GM18861 (cell line): Measurements from ENCODE around the gene LCOR.
A peak's percentile ranks its signal among the peaks of the same experiment; 100 is the strongest.

ENCODE experiments used
- ATAC-seq: cut with Tn5 transposase; IDR thresholded peaks from one replicate; pipeline ENCODE4 v1.9.1; 2021; ENCODE audit not compliant: unreplicated experiment

LCOR gene

DNA sequence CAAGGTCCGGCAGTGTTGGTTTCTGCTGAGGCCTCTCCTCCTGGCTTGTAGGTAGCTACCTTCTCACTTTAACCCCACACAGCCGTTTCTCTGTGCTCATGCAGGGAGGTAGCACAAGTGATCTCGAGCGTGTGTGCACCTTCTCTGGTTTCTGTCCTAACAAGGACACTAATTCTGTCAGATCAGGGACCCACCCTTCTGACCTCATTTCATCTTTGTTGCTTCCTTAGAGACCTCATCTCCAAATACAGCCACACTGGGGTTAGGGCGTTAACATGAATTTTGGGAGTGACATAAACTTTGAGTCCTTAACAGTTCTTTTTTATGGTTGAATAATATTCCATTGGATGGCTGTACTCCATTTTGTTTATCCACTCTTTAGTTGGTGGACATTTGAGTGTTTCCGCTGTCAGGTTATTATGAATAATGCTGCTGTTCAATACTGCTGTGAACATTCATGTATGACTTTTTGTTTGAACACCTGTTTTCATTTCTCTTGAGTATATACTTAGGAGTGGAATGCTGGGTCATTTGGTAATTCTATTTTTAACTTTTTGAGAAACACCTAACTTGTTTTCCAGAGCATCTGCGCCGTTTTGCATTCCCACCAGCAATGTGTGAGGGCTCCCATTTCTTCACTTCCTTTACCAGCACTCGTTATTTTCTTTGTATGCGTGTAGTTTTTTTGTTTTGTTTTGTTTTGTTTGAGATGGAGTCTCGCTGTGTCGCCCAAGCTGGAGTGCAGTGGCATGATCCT lies 57.5 kb downstream of the LCOR start:
- no peak for ATAC-seq

DNA sequence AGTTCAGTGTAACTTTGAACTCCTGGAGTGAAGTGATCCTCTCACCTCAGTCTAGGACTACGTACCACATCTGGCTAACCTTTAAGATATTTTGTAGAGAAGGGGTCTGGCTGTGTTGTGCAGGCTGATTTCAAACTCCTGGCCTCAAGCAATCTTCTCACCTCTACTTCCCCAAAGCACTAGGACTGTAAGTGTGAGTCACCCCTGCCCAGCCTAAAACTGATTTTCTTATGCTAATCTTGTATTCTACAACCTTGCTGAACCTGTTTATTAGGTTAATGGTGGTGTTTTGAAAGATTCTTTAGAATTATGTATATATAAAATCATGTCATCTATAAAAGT lies 58.0 kb downstream of the LCOR start:
- ATAC-seq: no peak

DNA sequence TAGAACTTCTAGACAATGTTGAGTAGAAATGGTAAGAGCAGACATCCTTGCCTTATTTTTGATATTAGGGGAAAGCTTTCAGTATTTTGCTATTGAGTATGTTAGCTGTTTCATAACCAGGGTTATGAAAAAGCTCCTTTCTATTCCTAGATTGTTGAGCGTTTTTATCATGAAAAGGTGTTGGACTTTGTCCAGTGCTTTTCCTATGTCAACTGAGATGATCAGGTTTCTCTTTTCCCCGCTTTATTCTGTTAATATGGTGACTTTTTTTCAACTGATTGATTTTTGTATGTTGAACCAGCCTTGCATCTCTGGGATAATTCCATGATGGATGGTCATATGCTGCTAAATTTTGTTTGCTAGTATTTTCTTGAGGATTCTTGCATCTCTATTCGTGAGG lies 58.5 kb downstream of the LCOR start:
- ATAC-seq: no peak

DNA sequence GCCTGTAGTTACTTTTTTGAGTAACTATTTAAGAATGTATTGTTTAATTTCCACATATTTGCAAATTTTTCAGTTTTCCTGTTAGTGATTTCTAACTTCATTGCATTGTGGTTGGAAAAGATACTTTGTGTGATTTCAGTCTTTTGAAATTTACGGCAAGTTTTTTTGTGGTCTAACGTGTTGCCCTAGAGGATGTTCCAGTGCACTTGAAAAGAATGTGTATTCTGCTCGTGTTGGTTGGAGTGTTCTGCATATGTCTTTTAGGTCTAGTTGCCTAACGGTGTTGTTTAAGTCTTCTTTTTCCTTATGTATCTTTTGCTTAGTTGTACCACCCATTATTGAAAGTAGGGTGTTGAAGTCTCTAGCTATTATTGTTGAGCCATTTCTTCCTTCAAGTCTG lies 59.7 kb downstream of the LCOR start:
- ATAC-seq: no peak

DNA sequence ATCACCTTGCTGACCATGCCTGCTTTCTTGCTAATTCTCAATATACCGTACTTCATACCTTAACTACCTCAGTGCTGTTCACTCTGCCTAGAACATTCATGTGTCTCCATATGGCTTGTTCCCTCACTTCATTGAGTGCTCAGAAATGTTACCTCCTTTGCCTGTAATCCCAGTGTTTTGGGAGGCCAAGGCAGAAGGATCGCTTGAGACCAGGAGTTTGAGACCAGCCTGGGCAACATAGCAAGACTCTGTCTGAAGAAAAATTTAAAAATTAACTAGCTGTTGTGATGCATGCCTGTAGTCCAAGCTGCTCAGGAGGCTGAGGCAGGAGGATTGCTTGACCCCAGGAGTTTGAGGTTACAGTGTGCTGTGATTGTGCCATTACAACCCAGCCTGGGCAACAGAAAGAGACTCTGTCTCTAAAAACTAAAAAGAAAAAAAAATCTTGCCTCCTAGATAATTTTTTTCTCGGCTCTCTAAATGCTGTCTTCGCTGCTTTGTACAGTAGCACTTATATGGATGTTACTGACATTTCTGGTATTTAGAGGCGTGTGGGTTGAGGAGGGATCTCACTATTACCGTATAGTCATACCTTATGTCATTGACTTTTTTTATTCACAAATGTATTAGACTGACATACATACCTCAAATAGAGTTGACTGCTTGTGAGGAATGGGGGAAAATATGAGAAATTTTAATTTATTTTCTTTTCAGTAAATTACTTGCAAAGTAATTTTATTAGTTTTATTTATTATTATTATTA lies 63.7 kb downstream of the LCOR start:
- ATAC-seq: no peak

DNA sequence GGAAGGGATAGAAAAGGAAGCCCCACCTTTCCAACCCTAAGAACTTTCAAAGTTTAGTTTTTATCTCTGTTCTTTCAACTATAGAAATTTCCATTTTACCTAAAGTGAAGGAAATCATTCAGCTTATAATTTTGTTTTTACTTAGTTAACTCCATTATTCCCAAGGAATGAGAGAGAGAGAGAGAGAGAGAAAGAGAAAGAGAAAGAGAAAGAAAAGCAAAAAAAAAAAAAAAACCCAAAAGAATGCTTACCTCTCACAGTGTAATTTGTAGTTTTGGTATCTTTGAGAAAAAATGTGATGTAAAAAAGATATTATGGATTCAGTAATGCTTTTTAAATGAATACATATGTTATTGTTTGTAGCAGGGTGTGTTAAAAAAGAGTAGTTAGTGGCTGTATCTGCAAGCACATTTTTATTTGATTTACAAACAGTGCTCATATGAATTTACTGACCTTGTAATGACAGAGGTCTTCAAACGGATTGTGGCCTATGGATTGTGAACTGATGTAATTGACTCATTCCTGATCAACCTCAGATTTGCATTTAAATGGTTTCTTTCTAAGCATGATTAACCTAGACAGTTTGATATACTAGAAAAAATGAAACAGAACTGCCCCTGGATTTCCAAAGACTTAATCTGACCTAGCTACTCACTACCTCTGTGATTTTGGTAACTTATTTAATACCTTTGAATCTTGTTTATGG lies 64.9 kb downstream of the LCOR start:
- ATAC-seq: no peak

DNA sequence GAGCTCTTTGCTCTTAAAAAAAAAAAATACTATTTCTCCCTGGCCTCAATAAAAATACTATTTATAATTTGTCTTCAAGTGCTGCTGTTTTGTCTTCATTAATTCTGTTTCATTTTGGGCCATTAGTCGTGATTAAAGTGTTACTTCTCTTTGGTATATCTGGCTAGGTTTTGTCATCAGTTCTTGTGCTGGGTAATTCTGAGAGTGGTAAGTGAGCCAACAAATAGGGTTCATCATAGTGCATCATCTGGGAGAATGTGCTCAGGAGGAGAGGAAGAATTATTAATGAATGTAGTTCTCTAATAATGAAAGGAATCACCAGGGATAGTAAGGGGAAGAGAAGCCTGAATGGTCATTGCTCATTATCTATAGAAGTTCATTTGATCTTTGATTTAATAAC lies 70.0 kb downstream of the LCOR start:
- no peak for ATAC-seq

DNA sequence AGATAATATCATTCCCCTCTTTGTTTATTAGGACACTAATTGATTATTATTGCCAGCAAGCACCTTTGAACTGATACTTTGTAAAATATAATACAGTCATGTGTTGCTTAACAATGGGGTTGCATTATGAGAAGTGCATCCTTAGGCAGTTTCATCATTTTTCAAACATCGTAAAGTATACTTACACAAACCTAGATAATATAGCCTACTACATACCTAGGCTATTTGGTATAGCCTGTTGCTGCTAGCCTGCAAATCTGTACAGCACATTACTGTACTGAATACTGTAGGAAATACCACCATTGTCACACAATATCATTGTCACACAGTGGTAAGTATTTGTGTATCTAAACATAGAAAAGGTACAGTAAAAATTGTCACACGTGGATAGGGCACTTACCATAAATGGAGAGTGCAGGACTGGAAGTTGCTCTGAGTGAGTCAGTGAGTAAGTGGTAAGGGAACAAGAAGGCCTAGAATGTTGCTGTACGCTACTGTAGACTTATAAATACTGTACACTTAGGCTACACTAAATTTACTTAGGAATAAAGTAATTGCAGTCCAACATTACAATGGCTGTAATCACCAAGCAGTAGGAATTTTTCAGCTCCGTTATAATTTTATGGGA lies 70.7 kb downstream of the LCOR start:
- no peak for ATAC-seq

DNA sequence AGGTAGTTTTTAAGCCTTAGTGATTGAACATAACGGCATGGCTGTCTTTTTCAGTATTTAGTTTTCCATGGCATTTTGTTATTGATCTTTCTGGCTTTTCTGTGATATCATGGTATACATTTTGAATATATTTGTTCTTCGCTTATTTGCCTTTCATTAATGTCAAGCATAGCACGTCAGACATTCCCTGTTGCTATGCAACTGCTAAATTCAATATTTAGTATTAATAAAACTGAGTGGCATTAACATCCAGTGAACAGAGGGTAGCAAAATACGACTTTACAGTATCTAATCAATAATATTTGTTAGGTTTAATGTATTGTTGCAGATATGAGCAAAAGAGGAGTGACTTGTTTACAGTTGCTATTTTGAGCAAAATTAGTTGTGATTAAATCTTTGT lies 72.5 kb downstream of the LCOR start:
- ATAC-seq: no peak

DNA sequence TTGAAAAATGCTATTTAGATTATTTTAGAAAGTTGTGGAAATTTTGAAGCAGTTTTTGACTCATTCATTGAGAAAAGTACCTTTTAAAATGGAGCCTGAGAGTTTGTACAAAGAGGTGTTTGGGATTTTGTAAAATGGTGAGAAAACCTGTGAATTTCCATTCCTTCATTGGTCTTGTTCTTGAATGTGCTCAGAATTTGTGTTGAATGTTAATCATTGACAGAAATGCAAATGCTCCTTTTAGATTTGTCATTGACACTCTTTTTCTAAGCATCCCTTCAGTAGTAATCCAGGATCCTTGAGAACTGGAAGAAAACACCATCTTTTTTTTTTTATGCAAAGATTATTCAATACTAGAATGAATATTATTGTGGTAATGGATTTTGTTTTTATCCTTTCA lies 74.8 kb downstream of the LCOR start:
- no peak for ATAC-seq

DNA sequence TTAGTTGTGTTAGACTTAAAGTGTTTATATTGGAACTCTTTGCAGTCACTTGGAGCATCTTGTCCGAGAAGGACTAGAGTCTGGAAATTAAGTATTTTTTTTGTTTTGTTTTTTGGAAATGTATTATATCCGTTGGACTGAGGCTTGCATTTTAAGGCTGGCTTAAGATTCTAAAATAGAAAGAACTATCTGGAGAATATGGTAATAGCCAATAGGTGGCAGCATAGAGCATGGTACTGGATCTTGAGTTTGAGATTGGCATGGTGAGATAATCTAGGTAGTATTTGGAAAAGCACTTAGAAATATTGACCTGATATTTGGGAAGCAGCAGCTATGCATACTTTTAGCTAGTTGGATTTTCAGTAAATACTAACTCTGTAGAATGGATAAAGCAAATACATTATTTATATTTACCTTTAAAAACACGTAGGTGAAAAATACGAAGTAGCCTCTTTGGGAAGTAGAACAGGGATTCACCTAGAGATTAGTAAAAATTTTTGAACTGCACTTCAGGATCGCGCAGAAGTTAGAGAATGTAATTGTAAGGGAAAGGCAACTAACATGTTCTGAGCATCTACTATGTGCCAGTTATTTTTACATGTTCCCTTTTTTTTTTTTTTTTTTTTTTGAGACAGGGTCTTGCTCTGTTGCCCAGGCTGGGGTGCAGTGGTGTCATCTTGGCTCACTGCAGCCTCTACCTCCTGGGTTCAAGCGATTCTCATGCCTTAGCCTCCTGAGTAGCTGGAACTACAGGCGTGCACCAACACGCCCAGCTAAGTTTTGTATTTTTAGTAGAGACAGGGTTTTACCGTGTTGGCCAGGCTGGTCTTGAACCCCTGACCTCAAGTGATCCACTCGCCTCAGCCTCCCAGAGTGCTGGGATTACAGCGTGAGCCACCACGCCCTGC lies 78.6 kb downstream of the LCOR start:
- ATAC-seq: no peak

DNA sequence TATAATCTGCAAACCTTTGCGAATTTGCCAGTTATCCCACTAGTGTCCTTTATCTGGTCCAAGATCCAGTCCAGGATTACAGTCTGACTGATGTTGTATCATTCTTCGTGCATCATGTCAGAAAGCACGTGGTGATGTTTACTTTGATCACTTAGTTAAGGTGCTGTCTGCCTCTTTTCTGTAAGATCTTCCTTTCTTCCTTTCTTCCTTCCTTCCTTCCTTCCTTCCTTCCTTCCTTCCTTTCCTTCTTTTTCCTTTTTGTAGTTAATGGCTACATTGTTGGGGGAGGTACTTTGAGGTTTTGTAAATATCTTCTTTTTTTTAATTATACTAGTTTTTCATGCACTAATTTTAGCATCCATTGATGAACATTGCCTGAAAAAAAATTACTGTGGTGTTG lies 80.3 kb downstream of the LCOR start:
- ATAC-seq: no peak

DNA sequence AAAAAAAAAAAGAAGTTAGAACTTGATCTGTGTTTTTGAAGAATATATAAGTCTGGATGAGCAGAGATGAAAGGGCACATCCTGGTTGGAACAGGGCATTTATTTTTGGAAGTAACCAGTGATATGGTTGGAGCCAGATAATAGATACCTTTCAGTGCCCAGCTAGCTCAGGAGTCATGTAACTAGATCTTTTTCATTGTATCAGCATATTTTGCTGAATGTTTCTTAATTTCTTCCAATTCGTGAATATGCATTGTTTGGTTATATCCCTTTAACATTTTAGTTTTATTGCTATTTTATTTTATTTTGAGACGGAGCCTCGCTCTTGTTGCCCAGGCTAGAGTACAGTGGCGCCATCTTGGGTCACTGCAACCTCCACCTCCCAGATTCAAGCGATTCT lies 81.8 kb downstream of the LCOR start:
- no peak for ATAC-seq

DNA sequence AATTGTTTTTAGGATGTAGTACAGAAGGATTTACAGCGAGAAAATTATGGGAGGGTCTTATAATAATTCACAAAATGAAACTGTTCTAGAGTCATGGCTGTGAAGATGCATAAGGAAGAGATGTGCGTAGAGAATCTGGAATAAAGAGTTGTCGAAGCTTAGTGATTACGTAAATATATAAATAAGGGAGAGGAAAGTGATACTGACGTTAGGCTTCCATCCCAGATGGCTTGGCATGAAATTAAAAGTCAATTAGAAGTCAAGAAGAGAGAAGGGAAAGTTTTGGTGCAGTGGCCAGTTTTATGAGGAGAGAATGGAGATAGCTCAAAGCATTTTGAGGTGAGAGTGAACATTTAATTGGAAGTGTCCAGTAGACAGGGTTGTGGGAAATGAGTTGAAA lies 85.5 kb downstream of the LCOR start:
- ATAC-seq: no peak

DNA sequence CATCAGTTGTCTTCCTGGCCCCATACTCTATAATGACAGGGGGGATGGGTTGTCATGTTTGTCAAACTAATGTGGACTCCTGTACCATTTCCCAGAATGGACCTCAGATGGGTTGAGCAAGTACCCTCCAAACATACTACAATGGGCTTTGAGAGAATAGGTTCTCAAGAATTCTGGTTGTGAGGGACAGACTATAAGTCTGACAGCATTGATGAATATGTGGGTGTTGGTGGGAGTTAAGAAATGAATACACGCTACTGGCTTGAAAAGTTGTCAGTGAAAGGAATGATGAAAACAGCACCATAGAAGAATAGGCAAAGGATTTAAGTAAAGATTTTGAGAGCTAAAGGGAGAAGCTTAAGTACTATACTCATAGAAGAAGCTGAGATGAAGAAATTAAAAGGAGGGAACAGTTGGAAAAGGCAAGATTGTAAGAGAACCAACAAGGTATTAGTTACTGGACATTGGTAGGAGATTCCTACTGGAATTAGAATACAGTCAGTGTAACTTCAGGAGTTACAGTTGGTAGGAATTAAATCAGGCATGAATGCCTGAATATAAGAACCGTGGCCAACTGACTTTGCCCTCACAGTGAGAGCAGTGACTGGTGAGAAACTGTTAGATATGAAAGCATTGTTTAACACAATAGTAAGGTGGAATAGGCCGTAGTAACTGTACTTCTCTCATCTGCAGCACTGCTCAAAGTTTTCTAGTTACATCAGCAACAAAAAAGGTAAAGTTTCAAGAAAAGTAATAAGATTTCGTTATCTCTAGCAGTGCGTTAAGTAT lies 86.3 kb downstream of the LCOR start:
- no peak for ATAC-seq

DNA sequence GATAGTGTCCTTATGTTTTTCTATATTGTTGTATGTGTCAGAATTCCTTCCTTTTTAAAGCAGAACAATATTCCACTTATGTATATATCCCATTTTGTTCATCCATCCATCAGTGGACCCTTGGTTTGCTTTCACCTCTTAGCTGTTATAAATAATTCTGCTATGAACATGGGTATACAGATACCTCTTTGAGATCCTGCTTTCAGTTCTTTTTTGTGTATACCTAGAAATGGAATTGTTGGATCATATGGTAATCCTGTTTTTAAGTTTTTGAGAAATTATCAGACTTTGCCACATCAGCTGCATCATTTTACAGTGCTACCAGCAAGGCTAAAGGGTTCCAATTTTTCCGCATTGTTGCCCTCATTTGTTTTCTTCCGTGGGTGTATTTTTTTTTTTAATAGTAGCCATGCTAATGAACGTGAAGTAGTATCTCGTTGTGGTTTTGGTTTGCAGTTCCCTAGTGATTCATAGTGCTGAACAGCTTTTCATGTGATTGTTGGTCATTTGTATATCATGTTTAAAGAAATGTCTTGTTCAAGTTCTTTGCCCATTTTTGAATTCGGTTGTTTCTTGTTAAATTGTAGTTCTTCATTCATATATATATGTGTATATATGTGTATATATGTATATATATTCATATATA lies 87.8 kb downstream of the LCOR start:
- ATAC-seq: peak; percentile 46

DNA sequence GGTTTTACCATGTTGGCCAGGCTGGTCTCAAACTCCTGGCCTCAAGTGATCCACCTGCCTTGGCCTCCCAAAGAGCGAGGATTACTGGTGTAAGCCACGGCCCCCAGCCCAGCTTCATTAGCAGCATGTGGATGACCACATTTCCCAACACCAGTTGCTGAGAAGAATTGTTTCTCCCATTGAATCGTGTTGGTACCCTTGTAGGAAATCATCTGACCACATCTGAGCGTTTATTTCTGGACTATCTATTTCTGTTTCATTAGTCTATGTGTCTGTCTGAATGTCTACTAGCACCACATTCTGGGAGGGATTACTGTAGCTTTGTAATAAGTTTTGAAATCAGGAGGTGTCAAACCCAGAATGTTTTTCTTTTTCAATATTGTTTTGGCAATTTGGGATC lies 89.6 kb downstream of the LCOR start:
- ATAC-seq: no peak

DNA sequence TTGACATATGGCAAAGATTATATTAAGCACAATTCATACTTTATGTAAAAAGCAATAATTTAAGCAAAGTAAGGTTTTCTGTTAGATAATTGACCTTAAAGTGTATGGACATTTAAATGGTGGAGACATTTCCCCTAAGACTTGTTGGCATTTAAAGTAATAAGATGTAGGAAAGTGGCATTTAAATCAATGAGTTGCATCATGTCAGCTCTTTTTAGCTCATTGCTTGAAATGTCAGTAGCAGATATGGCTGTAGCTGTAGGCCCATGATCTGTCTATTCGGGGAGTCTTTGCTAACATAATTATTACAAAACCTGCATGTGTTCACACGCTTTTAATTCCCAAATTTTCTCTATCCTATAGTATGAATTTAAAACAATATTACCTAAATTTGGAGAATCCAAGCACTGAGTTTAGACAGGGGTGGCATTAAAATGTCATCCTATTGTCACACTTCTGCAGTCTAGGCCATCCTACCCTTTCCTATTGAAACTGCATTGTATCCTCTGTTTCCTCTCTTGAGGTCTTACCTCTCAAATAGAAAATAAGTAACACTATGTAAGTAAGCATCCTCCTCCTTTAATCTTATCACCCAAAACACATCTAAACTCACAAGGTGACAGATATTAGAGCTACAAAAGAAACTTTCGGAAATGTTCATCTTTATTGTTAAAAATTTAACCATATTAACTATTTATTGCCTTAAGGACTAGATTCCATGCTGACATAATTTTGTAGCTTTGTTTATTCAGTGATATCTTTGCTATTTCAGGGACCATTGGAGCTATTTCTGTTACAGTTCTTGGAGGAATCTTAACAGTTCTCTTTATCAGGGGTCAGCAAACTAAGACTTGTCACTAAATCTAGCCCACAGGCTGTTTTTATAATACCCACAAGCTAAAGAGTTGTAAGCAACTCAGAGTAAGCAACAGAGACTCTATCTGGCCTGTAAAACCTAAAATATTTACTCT lies 91.2 kb downstream of the LCOR start:
- ATAC-seq: no peak
